Inflammatory macrophage treated with lipopolysaccharide for 4 hours (primary cell): ENCODE results near the gene ZNF454.

ENCODE experiments used
- DNase-seq: peaks from one replicate; pipeline ENCODE4 v3.0.0-alpha.2; 2020

ZNF454 gene

DNA sequence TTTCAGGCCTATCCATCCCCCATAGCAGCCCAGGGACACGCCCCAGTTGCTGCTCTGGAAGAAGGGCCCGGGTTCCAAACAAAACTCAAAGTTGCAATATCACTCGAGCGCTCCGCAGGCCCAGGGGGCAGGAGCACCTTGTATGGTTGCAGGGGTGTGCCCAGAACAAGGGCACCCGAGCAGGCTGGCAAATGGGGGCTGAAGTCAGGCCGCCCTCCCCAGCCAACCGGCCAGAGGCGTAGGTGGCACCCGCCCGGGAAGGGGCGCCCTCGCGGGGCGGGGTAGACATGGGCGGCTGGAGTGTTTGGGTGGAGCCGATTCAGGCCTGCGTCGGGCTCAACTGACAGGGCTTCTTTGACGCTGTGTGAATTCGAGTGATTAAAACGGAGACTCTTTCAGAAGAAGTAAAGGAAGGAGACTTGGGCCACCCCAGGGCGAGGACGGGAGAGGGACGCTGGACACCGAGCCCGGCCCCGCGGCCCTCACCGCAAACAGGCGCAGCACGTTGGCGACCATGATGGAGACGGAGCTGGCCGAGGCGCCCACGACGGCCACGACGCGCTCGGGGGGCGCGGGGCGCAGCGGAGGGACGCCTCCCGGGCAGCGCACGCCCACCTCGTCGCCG is 53.1 kb downstream of the ZNF454 start:
- DNase-seq, result no peak

DNA sequence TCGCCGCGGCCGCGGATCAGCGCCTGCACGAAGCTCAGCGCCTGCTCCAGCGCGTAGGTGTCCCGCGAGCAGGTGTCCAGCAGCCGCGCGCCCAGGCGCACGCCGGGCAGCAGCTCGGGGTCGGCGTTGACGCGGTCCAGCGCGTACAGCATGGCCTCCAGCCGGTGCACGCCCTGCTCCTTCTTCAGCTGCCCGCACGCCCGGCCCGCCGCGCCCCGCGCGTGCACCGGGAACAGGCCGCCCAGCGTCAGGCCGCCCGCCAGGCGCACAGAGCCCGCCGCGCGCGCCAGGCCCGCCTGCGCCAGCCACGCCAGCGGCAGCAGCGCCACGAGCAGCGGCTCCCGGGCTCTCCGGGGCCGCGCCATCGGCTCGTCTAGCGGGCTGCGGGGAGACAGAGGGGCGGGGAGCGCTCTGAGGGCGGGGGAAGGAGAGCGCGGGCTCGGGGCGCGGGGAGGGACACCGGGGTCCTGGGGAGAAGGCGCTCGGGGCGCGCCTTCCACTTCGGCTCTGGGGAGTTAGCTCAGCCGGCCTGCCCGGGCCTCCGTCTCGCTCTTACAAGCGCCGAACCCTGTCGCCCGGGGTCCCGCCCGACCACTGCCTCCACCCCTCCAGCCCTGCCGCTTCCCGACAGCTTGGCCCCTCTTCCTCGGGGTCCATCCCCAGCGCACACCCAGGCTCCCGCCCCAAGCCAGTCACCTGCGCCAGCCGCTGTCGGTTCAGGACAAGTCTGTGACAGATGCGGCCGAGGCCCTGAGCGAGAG is 53.8 kb downstream of the ZNF454 start, which contains the start of gene GRM6:
GRM6 (minus strand) TSS at position 741 of the 761 bp plus-strand sequence; CDS start at position 365, 376 bp downstream.
- no peak for DNase-seq

DNA sequence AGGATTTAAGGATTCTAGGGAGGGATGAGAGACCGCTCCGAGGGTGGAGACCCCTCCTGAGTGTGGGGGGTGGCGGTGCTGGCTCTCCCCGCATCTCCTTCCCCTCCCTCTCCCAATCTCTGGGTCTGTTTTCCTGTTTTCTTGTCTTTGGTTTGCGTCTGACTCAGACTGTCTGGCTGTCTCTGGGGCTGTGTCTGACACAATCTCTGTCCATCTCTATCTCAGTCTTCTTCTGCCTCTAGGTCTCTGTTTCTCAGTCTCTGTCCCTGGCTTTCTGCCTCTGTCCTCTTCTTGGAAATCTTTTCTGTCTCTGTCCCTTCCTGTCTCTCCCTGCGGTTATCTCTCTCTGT is 54.3 kb downstream of the ZNF454 start:
- DNase-seq, result no peak

DNA sequence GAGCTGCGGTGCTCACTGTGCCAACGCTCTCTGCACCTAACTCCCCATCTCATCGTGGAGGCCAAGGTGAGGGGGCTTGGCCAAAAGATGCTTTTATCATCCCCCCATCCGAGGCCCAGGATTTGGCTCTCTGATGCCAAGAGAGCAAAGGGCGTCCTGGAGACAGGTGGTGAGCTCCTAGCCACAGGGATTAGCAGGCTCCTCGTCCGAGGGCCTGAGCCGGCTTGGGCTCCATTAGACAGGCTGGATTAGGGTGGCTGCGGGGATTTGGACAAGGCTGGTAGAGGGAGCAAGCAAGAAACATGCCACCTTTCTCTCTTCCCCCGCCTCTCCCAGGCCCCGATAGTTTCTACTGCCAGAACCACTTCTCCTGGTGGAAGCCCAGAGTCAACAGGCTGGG is 55.2 kb downstream of the ZNF454 start:
- DNase-seq, result no peak

DNA sequence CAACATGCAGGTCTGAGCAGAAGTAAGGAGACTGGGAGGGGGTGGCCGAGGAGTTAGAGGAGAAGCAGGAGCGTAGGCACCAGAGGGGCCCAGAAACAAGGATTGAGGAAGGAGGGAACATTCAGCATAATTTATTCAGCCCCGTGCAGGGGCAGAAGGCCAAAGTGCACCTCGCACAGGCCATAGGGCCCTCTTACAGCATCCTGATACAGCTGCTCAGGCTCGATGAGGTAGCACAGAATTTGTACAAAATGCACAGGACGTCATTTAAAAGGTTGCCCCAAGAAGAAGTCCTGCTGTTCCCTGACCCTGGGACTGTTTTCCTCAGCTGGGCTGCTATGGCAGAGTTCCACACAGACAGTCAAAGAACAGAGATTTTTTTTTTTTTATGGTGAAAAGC is 56.2 kb downstream of the ZNF454 start:
- no peak for DNase-seq

DNA sequence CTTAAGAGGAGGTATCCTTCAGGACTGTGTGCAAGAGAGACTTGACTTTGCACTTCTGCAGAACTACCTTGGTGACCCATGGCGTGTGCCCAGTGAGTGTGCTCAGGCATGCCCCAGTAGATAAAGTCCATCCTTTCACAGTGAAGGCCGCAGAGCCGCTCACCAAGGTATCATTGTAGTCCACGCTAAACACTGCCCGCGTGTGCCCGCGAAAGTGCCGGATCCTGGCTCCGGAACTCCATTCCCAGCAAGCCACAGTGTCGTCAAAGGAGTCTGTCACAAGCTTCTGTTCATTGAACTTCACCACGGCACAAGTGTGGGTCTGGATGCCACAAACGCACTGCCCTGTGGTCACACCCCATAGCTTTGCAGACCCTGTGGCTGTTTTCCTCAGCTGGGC is 57.4 kb downstream of the ZNF454 start:
- DNase-seq, result no peak

DNA sequence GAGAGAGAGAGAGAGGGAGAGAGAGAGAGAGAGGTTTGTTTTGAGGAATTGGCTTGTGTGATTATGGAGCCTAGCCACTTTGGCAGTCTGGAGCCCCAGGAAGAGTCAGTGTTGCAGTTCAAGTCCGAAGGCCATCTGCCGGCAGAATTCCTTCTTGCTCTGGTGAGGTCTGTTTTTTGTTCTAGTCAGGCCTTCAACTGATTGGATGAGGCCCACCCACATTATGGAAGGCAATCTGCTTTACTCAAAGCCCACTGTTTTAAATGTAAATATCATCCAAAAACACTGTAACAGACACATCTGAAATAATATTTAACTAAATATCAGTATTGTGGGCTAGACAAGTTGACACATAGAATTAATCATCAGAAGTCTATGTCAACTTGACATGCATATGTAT is 65.6 kb downstream of the ZNF454 start:
- DNase-seq, result no peak

DNA sequence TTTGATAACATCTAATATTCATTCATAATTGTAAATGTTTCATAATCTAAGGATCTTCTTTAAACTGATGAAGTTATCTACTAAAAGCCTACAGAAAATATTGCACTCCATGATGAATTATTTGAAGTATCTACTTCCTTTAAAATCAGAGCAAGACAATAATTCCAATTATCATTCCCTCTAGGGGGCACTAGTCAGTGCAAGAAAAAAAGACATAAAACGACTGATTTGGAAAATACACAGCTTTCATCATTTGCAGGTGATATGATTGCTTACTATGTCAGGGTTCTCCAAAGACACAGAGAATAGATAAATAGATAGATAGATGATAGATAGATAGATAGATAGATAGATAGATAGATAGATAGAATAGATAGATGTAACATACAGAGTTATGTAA is 67.7 kb downstream of the ZNF454 start:
- DNase-seq, result no peak
